ENCODE data around the gene MAN2C1. TPM values are rescaled to one million over a fixed set of nuclear protein-coding genes. Genes with fewer than 3 reads are reported as not detected.

Gene MAN2C1
- total RNA-seq, 2 donors from 2014 or later = 115 to 176 TPM

- Histone ChIP-seq H3K27ac (no peak overlapping the region), H3K4me3 (no peak overlapping the region), H3K27me3 (no peaks in the 10 kb centered on the region), H3K9me3 (no peaks in the 10 kb centered on the region), H3K4me1 (no peaks in the 10 kb centered on the region), H3K36me3 (no peaks in the 10 kb centered on the region), H3K9ac (ENCODE audit: low read depth in 2 of 2, low read length in 2 of 2) (no peak overlapping the region)
- TF ChIP-seq, protein P1, sequence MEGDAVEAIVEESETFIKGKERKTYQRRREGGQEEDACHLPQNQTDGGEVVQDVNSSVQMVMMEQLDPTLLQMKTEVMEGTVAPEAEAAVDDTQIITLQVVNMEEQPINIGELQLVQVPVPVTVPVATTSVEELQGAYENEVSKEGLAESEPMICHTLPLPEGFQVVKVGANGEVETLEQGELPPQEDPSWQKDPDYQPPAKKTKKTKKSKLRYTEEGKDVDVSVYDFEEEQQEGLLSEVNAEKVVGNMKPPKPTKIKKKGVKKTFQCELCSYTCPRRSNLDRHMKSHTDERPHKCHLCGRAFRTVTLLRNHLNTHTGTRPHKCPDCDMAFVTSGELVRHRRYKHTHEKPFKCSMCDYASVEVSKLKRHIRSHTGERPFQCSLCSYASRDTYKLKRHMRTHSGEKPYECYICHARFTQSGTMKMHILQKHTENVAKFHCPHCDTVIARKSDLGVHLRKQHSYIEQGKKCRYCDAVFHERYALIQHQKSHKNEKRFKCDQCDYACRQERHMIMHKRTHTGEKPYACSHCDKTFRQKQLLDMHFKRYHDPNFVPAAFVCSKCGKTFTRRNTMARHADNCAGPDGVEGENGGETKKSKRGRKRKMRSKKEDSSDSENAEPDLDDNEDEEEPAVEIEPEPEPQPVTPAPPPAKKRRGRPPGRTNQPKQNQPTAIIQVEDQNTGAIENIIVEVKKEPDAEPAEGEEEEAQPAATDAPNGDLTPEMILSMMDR (IDR thresholded peaks at IDR 0.05) = no peak
- intact Hi-C loops (cut with DNase I) = no loop called here
- DNase-seq = no peak
Observed at GRCh38 chr15:75329571-75329970, 38.8 kb downstream of the MAN2C1 start.

GRCh38 chr15:75328493-75329314 is 39.7 kb downstream of the MAN2C1 start:
- intact Hi-C loops (cut with DNase I) = no loop called here
- no peaks in the 10 kb centered on the region for H3K9me3 ChIP-seq

GRCh38 chr15:75327491-75327890 is 40.9 kb downstream of the MAN2C1 start:
- no peaks in the 10 kb centered on the region for H3K27me3 ChIP-seq
- no peaks in the 10 kb centered on the region for H3K36me3 ChIP-seq
- no peaks in the 10 kb centered on the region for H3K9me3 ChIP-seq
- TF ChIP-seq, protein P1 (IDR thresholded peaks at IDR 0.05) = no peak
- no peaks in the 10 kb centered on the region for H3K4me1 ChIP-seq
- DNase-seq = no peak
- H3K9ac ChIP-seq (ENCODE audit: low read depth in 2 of 2, low read length in 2 of 2) = no peak overlapping the region
- intact Hi-C loops (cut with DNase I) = no loop called here
- no peak overlapping the region for H3K4me3 ChIP-seq
- no peak overlapping the region for H3K27ac ChIP-seq

More at GRCh38 chr15:75328493-75329314, 39.7 kb downstream of the MAN2C1 start:
- Histone ChIP-seq H3K27ac (no peak overlapping the region), H3K4me3 (no peak overlapping the region), H3K4me1 (no peaks in the 10 kb centered on the region), H3K27me3 (no peaks in the 10 kb centered on the region), H3K36me3 (no peaks in the 10 kb centered on the region), H3K9ac (ENCODE audit: low read depth in 2 of 2, low read length in 2 of 2) (no peak overlapping the region)
- TF ChIP-seq, protein P1 (IDR thresholded peaks at IDR 0.05) = no peak
- no peak for DNase-seq

DNA sequence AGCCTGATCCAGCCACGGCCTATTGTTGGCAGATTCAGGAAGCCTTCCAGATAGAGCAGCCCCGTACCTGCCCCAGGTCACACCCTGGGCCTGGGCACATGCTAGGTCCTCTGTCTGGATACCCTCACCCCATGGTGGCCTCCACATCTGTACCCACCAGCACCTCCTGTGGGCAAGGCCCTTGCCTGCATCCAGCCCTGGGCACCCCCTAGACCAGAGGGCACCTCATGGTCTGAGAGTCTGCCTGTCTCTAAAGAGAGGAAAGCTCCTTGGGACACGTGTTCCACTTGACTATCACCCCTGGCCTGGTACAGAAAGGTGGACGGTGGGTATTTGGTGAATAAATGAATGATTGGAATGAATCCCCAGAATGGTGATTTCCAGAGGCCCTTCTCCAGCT is 41.4 kb downstream of the MAN2C1 start:
- no peak overlapping the region for H3K9ac ChIP-seq (ENCODE audit: low read depth in 2 of 2, low read length in 2 of 2)
- no peaks in the 10 kb centered on the region for H3K27me3 ChIP-seq
- DNase-seq = no peak
- H3K4me1 ChIP-seq = no peaks in the 10 kb centered on the region
- H3K9me3 ChIP-seq = no peaks in the 10 kb centered on the region
- intact Hi-C loops (cut with DNase I) = no loop called here
- TF ChIP-seq, protein P1 (IDR thresholded peaks at IDR 0.05) = no peak
- no peaks in the 10 kb centered on the region for H3K36me3 ChIP-seq
- H3K27ac ChIP-seq = no peak overlapping the region
- H3K4me3 ChIP-seq = no peak overlapping the region

- TF ChIP-seq, protein P1 (IDR thresholded peaks at IDR 0.05) = no peak
- Histone ChIP-seq H3K27ac (no peak overlapping the region), H3K4me3 (no peak overlapping the region), H3K9me3 (no peaks in the 10 kb centered on the region), H3K9ac (ENCODE audit: low read depth in 2 of 2, low read length in 2 of 2) (no peak overlapping the region), H3K4me1 (no peaks in the 10 kb centered on the region), H3K36me3 (no peaks in the 10 kb centered on the region), H3K27me3 (no peaks in the 10 kb centered on the region)
- DNase-seq = no peak
- intact Hi-C loops (cut with DNase I) = no loop called here
Observed at GRCh38 chr15:75325922-75326321, 42.5 kb downstream of the MAN2C1 start.
